Measurements from ENCODE around the gene EDRF1.
"Not testable (repeated sequence)": the region's sequence is repeated elsewhere in the genome, so short reads cannot be mapped to it uniquely, and the experiment has no call there.

EDRF1 gene

GRCh38 chr10:125719173-125720001, at the start of gene EDRF1:
Gene EDRF1 (plus strand): TSS chr10:125719709. CDS start chr10:125719808, 99 bp downstream.
- no peak for FAIRE-seq

GRCh38 chr10:125672884-125673283, 46.6 kb upstream of the EDRF1 start:
- FAIRE-seq: no peak

GRCh38 chr10:125679436-125679835, 40.1 kb upstream of the EDRF1 start:
- no peak for FAIRE-seq

GRCh38 chr10:125683063-125683462, 36.4 kb upstream of the EDRF1 start, which contains the start of gene TEX36:
Gene TEX36 (minus strand): TSS chr10:125683163. CDS start chr10:125682989, 174 bp downstream.
- FAIRE-seq: no peak

- no peak for FAIRE-seq
These were observed 35.7 kb upstream of the EDRF1 start for GRCh38 chr10:125683821-125684220.

- FAIRE-seq: no peak
These were observed 34.9 kb upstream of the EDRF1 start for GRCh38 chr10:125684581-125684980.

- FAIRE-seq: no peak
These were observed 31.9 kb upstream of the EDRF1 start for GRCh38 chr10:125687507-125688185.

GRCh38 chr10:125689955-125690569, 29.4 kb upstream of the EDRF1 start:
- no peak for FAIRE-seq

- FAIRE-seq: no peak
These were observed 28.1 kb upstream of the EDRF1 start for GRCh38 chr10:125691160-125691981.

- no peak for FAIRE-seq
These were observed 27.3 kb upstream of the EDRF1 start for GRCh38 chr10:125692196-125692595.

- FAIRE-seq: no peak
These were observed 26.6 kb upstream of the EDRF1 start for GRCh38 chr10:125692601-125693523.

GRCh38 chr10:125693524-125693847, 26.0 kb upstream of the EDRF1 start:
- no peak for FAIRE-seq

- FAIRE-seq: no peak
These were observed 24.6 kb upstream of the EDRF1 start for GRCh38 chr10:125694883-125695282.

- not testable (repeated sequence) for FAIRE-seq
These were observed 22.6 kb upstream of the EDRF1 start for GRCh38 chr10:125696884-125697283.

GRCh38 chr10:125698481-125698998, 21.0 kb upstream of the EDRF1 start:
- FAIRE-seq: no peak

- no peak for FAIRE-seq
These were observed 19.9 kb upstream of the EDRF1 start for GRCh38 chr10:125699562-125700143.

GRCh38 chr10:125700355-125700911, 19.1 kb upstream of the EDRF1 start:
- FAIRE-seq: no peak

GRCh38 chr10:125707541-125708468, 11.7 kb upstream of the EDRF1 start:
- no peak for FAIRE-seq

GRCh38 chr10:125708971-125709503, 10.5 kb upstream of the EDRF1 start:
- FAIRE-seq: no peak
